Esophagus muscularis mucosa (tissue), 4 donors: ENCODE measurements around the gene FPR1.

Source experiments
- EP300 ChIP-seq: sonication (generic); formaldehyde crosslinking; IDR thresholded peaks from one replicate; pipeline ENCODE4 v1.6.1; 2017; ENCODE audit warnings: antibody characterized with exemption
- POLR2A ChIP-seq: fragments of 450-650 bp; IDR thresholded peaks from one replicate; pipeline ENCODE4 v1.6.1; 2017; ENCODE audit warnings: antibody characterized with exemption, moderate library complexity, mild to moderate bottlenecking, low read depth
- POLR2AphosphoS5 ChIP-seq, 2 donors: sonication (generic); formaldehyde crosslinking; IDR thresholded peaks; one replicate each; pipeline ENCODE4 v1.6.1; 2017; ENCODE audit warnings: antibody characterized with exemption in 2 of 2
- TF ChIP-seq, protein P1 (sequence below), 3 experiments: fragments of 200-600 bp in 2 of 3; fragments of 450-650 bp in 1 of 3; sonication (generic) in 2 of 3; IDR thresholded peaks; one replicate each; pipeline ENCODE4 v1.5.1; 2017 to 2019; ENCODE audit warnings: antibody characterized with exemption in 3 of 3, mild to moderate bottlenecking in 2 of 3, moderate library complexity in 1 of 3

DNA sequence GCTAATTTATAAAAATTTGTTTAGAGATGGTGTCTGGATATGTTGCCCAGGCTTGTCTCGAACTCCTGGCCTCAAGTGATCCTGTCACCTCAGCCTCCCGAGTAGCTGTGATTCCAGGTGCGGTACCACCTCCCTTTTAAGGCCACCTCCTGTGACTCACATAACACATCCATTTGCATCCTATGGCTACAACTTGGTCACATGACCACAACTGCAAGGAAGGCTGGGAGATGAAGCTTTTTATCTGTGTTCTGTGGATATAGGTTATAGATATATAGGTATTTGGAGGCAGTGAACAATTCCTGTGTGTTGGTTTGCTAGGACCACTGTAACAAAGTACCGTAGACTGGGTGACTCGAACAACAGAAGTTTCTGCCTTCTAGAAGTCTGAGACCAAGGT, 52.5 kb downstream of the FPR1 start:
- TF ChIP-seq POLR2AphosphoS5 (IDR thresholded peaks at IDR 0.05) = no peak
- TF ChIP-seq POLR2A = no peak
- TF ChIP-seq, protein P1, sequence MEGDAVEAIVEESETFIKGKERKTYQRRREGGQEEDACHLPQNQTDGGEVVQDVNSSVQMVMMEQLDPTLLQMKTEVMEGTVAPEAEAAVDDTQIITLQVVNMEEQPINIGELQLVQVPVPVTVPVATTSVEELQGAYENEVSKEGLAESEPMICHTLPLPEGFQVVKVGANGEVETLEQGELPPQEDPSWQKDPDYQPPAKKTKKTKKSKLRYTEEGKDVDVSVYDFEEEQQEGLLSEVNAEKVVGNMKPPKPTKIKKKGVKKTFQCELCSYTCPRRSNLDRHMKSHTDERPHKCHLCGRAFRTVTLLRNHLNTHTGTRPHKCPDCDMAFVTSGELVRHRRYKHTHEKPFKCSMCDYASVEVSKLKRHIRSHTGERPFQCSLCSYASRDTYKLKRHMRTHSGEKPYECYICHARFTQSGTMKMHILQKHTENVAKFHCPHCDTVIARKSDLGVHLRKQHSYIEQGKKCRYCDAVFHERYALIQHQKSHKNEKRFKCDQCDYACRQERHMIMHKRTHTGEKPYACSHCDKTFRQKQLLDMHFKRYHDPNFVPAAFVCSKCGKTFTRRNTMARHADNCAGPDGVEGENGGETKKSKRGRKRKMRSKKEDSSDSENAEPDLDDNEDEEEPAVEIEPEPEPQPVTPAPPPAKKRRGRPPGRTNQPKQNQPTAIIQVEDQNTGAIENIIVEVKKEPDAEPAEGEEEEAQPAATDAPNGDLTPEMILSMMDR (IDR thresholded peaks at IDR 0.05) = no peak
- no peak for TF ChIP-seq EP300
